GM13977 (cell line): ENCODE results near the gene LGALS3BP.

Experiments
- DNase-seq: peaks from one replicate; pipeline ENCODE4 v3.0.0; 2012; ENCODE audit warnings: low spot score
- CTCF ChIP-seq: IDR thresholded peaks from 2 replicates; pipeline ENCODE4 v1.5.1; 2012; ENCODE audit warnings: mild to moderate bottlenecking, control low read depth; ENCODE audit not compliant: insufficient read depth; ENCODE audit errors: extremely low read depth, missing control alignments
- in situ Hi-C: fragments of 300-500 bp; cut with MboI; formaldehyde crosslinking; loops from one replicate; pipeline ENCODE4 v1.12.0; 2022; ENCODE audit warnings: low sequenced_read_pairs, low pct_unique_long_range_greater_than_20kb, mixed read lengths, inconsistent platforms; ENCODE audit not compliant: unreplicated experiment

The LGALS3BP gene

GRCh38 chr17:79001190-79002020 is 21.7 kb upstream of the LGALS3BP start:
- no peak for TF ChIP-seq CTCF
- in situ Hi-C loops, result no loop called here
- DNase-seq, result peak; percentile 13

DNA sequence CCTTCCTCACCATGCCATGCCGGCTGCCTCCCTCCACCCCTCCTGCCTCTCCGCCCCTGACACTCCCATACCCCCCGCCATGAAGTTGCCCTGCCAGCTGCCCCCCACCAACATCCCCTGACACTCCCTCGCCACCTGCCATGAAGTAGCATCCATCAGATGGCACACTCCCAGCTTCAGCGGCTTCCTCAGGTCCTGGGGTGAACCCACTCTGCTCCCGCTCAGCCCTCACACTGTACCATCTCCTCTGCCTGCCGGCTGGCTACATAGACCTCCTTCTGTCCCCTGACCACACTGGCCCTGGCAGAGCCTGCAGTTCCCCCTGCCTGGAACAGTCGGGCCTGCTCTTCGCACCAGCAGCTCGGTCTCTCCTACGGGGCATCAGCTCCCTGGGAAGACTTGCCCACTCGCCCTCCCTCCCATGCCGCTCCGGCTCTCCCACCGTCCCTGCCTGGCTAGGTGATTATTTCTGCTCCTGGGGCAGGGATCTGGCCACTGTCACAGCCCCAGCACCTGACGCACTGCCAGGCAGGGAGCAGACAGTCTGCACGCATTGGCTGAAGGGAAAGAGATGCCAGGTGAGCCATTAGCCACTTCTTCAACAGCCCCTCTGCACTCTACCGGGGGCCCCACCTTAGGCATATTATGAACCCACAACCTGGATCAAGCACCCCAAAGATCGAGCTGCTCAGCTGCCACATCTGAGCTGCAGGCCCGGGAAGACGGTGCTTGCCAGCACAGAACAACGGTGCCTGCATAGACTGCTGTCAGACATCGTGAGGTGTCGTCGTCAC is 20.9 kb upstream of the LGALS3BP start:
- DNase-seq, result peak; percentile 7
- in situ Hi-C loops, result no loop called here
- TF ChIP-seq CTCF, result no peak

- DNase-seq, result peak; percentile 7
- no peak for TF ChIP-seq CTCF
- in situ Hi-C loops, result no loop called here
These were observed 20.2 kb upstream of the LGALS3BP start for GRCh38 chr17:78999947-79000395.

GRCh38 chr17:78999056-78999768 is 19.5 kb upstream of the LGALS3BP start:
- no peak for TF ChIP-seq CTCF
- DNase-seq, result peak; percentile 27
- in situ Hi-C loops, result no loop called here

- no peak for TF ChIP-seq CTCF
- in situ Hi-C loops, result no loop called here
- DNase-seq, result no peak
These were observed 18.8 kb upstream of the LGALS3BP start for GRCh38 chr17:78998311-78999055.

- TF ChIP-seq CTCF, result no peak
- no peak for DNase-seq
- in situ Hi-C loops, result no loop called here
These were observed 18.2 kb upstream of the LGALS3BP start for GRCh38 chr17:78997881-78998280.
